HG03442 (cell line): ENCODE data around the gene PRPS1.
"Not testable (repeated sequence)": the region's sequence is repeated elsewhere in the genome, so short reads cannot be mapped to it uniquely, and the experiment has no call there.

ENCODE experiments used
- ATAC-seq: cut with Tn5 transposase; IDR thresholded peaks from one replicate; pipeline ENCODE4 v1.9.1; 2021; ENCODE audit warnings: mild to moderate bottlenecking, moderate library complexity; ENCODE audit not compliant: unreplicated experiment

Gene PRPS1

GRCh38 chrX:107674480-107675364, 46.4 kb downstream of the PRPS1 start:
- peak; percentile 2 for ATAC-seq

- ATAC-seq, result no peak
Measured at GRCh38 chrX:107675365-107675654, 47.0 kb downstream of the PRPS1 start.

- no peak for ATAC-seq
Measured at GRCh38 chrX:107675823-107676555, 47.7 kb downstream of the PRPS1 start.

- no peak for ATAC-seq
Measured at GRCh38 chrX:107676559-107677378, 48.5 kb downstream of the PRPS1 start.

- ATAC-seq, result no peak
Measured at GRCh38 chrX:107677501-107677901, 49.2 kb downstream of the PRPS1 start.

- no peak for ATAC-seq
Measured at GRCh38 chrX:107677909-107678308, 49.6 kb downstream of the PRPS1 start.

- no peak for ATAC-seq
Measured at GRCh38 chrX:107678957-107679740, 50.8 kb downstream of the PRPS1 start.

- ATAC-seq, result no peak
Measured at GRCh38 chrX:107682256-107682655, 53.9 kb downstream of the PRPS1 start.

- ATAC-seq, result no peak
Measured at GRCh38 chrX:107683124-107683895, 55.0 kb downstream of the PRPS1 start.

GRCh38 chrX:107683931-107684330, 55.6 kb downstream of the PRPS1 start:
- no peak for ATAC-seq

- peak; percentile 93 for ATAC-seq
Measured at GRCh38 chrX:107684956-107685385, 56.7 kb downstream of the PRPS1 start.

GRCh38 chrX:107685586-107685985, 57.3 kb downstream of the PRPS1 start:
- not testable (repeated sequence) for ATAC-seq

GRCh38 chrX:107686026-107686425, 57.7 kb downstream of the PRPS1 start:
- ATAC-seq, result no peak

GRCh38 chrX:107686792-107687191, 58.5 kb downstream of the PRPS1 start:
- ATAC-seq, result no peak

GRCh38 chrX:107687445-107687844, 59.1 kb downstream of the PRPS1 start:
- ATAC-seq, result no peak

GRCh38 chrX:107691024-107691448, 62.7 kb downstream of the PRPS1 start:
- no peak for ATAC-seq

GRCh38 chrX:107699616-107700015, 71.3 kb downstream of the PRPS1 start:
- no peak for ATAC-seq

- no peak for ATAC-seq
Measured at GRCh38 chrX:107700317-107700774, 72.0 kb downstream of the PRPS1 start.
